ENCODE data around the gene EIF4G3. TPM values are rescaled to one million over a fixed set of nuclear protein-coding genes. Genes with fewer than 3 reads are reported as not detected.

Gene EIF4G3
- total and polyA plus RNA-seq, 2 of the 8 experiments (the other 6 are each of a cell fraction or from before 2014, with no cell fraction given), result 47.5 to 66.6 TPM

DNA sequence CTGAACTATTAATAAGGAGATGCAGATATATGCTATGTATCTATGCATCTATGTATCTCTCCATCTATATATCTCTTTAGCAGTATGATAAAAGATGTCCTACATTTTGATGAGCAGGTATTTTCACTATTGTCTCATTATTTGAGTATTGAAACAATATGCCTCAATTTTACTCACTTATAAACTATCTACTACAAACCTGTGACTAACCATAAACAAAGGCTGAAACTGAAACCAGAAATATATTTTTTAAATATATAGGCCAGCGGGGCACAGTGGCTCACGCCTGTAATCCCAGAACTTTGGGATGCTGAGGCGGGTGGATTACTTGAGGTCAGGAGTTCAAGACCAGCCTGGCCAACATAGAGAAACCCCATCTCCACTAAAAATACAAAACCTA lies 22.0 kb downstream of the EIF4G3 start (continued):
- TF ChIP-seq, protein P1, sequence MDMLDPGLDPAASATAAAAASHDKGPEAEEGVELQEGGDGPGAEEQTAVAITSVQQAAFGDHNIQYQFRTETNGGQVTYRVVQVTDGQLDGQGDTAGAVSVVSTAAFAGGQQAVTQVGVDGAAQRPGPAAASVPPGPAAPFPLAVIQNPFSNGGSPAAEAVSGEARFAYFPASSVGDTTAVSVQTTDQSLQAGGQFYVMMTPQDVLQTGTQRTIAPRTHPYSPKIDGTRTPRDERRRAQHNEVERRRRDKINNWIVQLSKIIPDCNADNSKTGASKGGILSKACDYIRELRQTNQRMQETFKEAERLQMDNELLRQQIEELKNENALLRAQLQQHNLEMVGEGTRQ (IDR thresholded peaks at IDR 0.05; ENCODE audit: low read length), result no peak
- TF ChIP-seq, protein P2, sequence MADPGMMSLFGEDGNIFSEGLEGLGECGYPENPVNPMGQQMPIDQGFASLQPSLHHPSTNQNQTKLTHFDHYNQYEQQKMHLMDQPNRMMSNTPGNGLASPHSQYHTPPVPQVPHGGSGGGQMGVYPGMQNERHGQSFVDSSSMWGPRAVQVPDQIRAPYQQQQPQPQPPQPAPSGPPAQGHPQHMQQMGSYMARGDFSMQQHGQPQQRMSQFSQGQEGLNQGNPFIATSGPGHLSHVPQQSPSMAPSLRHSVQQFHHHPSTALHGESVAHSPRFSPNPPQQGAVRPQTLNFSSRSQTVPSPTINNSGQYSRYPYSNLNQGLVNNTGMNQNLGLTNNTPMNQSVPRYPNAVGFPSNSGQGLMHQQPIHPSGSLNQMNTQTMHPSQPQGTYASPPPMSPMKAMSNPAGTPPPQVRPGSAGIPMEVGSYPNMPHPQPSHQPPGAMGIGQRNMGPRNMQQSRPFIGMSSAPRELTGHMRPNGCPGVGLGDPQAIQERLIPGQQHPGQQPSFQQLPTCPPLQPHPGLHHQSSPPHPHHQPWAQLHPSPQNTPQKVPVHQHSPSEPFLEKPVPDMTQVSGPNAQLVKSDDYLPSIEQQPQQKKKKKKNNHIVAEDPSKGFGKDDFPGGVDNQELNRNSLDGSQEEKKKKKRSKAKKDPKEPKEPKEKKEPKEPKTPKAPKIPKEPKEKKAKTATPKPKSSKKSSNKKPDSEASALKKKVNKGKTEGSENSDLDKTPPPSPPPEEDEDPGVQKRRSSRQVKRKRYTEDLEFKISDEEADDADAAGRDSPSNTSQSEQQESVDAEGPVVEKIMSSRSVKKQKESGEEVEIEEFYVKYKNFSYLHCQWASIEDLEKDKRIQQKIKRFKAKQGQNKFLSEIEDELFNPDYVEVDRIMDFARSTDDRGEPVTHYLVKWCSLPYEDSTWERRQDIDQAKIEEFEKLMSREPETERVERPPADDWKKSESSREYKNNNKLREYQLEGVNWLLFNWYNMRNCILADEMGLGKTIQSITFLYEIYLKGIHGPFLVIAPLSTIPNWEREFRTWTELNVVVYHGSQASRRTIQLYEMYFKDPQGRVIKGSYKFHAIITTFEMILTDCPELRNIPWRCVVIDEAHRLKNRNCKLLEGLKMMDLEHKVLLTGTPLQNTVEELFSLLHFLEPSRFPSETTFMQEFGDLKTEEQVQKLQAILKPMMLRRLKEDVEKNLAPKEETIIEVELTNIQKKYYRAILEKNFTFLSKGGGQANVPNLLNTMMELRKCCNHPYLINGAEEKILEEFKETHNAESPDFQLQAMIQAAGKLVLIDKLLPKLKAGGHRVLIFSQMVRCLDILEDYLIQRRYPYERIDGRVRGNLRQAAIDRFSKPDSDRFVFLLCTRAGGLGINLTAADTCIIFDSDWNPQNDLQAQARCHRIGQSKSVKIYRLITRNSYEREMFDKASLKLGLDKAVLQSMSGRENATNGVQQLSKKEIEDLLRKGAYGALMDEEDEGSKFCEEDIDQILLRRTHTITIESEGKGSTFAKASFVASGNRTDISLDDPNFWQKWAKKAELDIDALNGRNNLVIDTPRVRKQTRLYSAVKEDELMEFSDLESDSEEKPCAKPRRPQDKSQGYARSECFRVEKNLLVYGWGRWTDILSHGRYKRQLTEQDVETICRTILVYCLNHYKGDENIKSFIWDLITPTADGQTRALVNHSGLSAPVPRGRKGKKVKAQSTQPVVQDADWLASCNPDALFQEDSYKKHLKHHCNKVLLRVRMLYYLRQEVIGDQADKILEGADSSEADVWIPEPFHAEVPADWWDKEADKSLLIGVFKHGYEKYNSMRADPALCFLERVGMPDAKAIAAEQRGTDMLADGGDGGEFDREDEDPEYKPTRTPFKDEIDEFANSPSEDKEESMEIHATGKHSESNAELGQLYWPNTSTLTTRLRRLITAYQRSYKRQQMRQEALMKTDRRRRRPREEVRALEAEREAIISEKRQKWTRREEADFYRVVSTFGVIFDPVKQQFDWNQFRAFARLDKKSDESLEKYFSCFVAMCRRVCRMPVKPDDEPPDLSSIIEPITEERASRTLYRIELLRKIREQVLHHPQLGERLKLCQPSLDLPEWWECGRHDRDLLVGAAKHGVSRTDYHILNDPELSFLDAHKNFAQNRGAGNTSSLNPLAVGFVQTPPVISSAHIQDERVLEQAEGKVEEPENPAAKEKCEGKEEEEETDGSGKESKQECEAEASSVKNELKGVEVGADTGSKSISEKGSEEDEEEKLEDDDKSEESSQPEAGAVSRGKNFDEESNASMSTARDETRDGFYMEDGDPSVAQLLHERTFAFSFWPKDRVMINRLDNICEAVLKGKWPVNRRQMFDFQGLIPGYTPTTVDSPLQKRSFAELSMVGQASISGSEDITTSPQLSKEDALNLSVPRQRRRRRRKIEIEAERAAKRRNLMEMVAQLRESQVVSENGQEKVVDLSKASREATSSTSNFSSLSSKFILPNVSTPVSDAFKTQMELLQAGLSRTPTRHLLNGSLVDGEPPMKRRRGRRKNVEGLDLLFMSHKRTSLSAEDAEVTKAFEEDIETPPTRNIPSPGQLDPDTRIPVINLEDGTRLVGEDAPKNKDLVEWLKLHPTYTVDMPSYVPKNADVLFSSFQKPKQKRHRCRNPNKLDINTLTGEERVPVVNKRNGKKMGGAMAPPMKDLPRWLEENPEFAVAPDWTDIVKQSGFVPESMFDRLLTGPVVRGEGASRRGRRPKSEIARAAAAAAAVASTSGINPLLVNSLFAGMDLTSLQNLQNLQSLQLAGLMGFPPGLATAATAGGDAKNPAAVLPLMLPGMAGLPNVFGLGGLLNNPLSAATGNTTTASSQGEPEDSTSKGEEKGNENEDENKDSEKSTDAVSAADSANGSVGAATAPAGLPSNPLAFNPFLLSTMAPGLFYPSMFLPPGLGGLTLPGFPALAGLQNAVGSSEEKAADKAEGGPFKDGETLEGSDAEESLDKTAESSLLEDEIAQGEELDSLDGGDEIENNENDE (IDR thresholded peaks at IDR 0.05; ENCODE audit: insufficient replicate concordance, low read length), result no peak
- TF ChIP-seq SUZ12 (IDR thresholded peaks at IDR 0.05; ENCODE audit: low read length) (no peak), SP2 (IDR thresholded peaks at IDR 0.05; ENCODE audit: low read length) (no peak), JUND (IDR thresholded peaks at IDR 0.05; ENCODE audit: low read length) (no peak), FOSL1 (IDR thresholded peaks at IDR 0.05; ENCODE audit: insufficient read depth, low read depth, low read length) (no peak), GABPA (IDR thresholded peaks at IDR 0.05; ENCODE audit: borderline replicate concordance, insufficient read depth, low read length) (no peak), SIN3A (conservative IDR thresholded peaks at IDR 0.05 in 1 of 2, IDR thresholded peaks at IDR 0.05 in 1 of 2; ENCODE audit: low read depth in 1 of 2, low read length in 2 of 2) (no peak)
